SHP77 (cell line): Measurements from ENCODE around the gene PHLDB3.

Source experiments
- DNase-seq, 2 experiments: peaks; one replicate each; lab custom pipeline; 2025; lab: John Stamatoyannopoulos, UW

The PHLDB3 gene

DNA sequence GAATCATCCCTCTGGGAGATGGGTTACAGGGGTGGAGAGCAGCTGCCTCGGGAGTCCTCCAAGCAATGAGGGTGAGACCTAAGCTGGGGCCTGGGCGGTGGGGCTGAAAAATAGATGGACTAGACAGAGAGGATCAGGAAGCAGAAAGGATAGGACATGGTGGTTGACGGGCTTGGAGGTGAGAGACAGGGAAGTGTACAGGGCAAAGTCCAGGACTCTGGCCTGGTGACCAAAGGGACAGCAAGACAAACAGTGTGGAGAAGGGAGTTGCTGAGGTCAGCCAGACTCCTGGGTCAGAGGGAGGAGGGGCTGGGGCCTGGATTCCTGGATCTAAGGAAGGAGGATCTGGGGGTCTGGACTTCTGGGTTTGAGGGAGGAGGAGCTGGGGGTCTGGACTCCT, 5.5 kb downstream of the PHLDB3 start:
- DNase-seq = no peak

DNA sequence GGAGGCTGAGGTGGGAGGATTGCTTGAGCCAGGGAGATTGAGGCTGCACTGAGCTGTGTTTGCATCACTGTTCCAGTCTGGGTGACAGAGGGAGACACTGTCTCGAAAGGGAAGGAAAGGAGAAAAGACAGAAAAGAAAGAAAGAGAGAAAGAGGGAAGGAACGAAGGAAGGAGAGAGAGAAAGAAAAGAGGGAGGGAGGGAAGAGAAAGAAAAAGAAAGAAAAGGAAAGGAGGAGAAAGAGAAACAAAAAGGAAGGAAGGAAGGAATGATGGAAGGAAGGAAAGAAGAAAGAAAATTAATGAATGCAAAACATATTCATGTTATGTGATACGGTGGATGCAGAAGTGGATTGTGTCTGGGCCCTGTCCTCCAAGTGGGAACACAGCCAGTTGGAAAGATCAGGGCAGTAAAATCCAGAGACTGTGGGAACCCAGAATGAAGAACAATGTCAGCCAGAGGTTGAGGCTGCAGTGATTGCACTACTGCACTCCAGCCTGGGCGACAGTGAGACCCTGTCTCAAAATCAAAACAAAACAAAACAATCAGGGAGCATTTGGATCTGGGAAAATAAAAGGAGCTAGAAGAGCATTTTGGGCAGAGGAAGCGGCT, 6.2 kb downstream of the PHLDB3 start:
- no peak for DNase-seq

DNA sequence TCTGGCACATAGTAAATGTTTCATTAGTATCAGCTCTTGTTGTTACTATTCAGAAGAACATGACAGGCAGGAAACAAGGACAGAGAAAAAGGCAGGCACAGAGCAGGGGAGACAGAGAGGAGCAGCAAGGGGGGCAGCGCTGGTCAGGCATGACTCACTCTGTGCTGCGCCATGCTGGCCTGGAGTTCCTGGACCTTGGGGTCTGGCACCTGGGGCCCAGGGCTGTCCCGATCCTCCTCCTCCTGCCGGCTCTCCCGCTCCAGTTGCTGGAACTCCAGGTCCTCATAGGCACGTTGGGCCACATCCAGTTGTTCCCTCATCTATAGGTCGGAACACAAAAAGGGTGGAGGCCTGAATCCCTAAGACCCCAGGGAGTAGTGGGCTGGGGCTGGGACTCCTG, 7.6 kb downstream of the PHLDB3 start:
- DNase-seq = no peak

DNA sequence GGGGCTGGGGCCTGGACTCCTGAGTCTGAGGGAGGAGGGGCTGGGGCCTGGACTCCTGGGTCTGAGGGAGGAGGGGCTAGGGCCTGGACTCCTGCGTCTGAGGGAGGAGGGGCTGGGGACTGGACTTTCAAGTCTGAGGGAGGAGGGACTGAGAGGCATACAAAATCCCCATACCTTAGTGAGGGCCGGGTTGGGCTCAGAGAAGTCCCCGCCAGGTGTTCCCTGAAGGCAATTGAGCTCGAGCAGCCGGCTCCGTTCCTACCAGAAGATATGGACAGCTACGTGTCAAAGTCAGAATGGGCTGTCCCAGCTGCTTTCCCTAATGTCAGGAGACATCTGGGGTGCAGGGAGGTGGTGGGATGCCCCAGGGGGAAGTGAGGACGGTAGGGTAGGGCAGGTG, 9.5 kb downstream of the PHLDB3 start:
- DNase-seq = no peak

DNA sequence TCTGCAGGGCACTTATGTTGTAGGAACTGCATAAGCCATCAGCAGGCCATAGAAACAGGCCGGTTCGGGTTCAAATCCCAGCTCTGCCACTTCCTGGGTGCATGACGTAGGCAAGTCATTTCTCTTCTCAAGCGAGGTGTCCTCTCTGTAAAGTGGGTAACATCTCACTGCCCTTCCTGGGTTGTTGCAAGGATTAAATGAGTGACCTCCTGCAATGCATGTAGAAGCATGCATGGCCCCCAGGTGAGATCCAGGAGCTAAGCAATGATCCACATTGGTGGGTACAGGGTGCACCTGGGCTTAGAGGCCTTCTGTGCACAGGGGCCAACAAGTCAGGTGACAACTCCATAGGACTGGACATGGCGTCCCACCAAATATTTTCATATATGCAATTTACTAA, 13.8 kb downstream of the PHLDB3 start:
- no peak for DNase-seq

DNA sequence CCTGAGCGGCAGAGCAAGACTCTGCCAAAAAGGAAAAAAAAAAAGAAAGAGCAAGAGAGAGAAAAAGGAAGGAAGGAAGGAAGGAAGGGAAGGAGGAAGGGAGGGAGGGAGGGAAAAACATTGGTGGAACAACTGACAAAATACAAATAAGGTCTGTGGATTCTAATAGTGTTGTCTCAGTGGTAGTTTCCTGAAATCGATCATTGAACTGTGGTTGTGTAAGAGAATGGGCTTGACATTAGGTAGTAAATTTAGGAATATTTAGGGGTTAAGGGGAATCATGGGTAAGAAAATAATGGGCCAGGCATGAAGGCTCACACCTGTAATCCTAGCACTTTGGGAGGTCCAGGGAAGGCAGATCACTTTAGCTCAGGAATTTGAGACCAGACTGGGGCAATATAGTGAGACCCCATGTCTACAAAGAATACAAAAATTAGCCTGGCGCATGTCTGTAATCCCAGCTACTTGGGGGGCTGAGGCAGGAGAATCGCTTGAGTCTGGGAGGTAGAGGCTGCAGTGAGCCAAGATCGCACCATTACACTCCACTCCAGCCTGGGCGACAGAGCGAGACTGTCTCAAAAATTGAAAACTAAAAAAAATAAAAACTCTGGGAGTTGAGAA, 14.5 kb downstream of the PHLDB3 start:
- no peak for DNase-seq

DNA sequence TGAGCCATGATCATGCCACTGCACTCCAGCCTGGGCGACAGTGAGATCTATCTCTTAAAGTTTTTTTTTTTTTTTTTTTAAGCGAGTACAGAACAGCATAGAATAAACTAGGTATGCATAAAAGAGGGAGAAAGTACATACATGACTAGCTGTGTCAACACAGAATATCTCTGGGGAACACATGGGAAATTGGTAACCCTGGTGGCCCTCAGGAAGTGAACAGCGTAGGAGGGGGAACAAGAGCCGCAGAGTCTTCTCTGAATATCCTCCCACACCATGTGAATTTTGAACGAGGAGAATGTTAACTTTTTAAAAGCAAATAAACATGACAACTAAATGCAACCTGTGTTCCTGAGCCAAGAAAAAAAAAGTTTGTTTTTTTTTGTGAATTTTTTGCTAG, 15.2 kb downstream of the PHLDB3 start:
- DNase-seq = no peak

DNA sequence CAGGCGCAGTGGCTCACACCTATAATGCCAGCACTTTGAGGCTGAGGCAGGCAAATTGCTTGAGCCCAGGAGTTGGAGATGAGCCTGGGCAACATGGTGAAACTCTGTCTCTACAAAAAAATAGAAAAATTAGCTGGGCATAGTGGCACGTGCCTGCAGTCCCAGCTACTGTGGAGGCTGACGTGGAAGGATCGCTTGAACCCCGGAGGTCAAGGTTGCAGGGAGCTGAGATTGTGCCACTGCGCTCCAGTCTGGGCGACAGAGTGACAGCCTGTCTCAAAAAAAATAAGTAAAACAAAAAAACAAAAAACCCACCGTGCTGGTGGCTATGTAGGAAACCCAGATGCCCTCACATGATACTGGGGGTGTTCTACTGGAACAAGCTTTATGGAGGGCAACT, 16.4 kb downstream of the PHLDB3 start:
- DNase-seq = no peak

DNA sequence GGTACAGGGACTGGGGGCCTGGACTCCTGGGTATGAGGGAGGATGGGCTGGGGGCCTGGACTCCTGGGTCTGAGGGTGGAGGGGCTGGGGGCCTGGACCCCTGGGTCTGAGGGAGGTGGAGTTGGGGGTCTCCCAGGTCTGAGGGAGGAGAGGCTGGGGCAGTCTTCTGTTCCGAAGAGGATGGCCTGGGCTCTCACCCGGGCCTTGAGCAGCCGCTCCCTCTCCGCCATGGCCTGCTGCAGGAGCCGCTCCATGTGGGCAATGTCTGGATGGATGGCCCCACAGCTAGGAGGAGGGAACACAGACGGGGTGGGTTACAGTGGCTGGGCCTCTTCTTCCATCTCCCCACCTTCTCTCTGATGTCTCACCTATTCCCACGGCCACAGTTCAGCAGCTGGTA, 18.1 kb downstream of the PHLDB3 start:
- DNase-seq = no peak

DNA sequence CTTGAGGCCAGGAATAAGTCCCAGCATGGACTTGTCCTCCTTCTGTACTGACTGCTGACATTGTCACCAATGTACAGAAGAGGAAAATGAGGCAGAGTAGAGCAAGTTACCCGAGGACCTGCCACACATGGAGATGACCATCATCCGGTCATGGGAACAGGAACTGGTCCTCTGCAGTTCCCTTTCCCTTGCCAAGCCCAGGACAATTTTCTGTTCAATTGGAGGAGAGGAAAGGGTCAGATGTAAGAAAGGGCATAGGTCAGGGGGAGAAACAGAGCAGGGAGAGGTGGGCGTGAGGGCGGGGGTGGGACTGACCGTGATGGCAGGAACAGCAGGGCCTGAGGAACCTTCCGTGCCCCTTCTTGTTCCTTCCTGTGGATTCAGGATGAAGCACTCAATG, 18.6 kb downstream of the PHLDB3 start:
- DNase-seq = no peak

DNA sequence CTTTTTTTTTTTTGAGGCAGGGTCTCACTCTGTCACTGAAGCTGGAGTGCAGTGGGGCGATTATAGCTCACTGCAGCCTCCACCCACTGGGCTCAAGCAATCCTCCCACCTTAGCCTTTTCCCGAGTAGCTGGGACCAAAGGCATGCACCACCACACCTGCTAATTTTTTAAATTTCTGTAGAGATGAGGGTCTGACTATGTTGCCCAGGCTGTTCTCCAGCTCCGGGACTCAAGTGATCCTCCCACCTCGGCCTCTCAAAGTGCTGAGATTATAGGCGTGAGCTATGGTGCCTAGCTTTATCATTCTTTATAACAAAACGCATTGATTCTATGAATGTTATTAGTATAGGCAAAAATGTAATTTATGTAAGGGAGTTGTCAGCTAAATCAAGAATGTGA, 21.3 kb downstream of the PHLDB3 start:
- DNase-seq = no peak

DNA sequence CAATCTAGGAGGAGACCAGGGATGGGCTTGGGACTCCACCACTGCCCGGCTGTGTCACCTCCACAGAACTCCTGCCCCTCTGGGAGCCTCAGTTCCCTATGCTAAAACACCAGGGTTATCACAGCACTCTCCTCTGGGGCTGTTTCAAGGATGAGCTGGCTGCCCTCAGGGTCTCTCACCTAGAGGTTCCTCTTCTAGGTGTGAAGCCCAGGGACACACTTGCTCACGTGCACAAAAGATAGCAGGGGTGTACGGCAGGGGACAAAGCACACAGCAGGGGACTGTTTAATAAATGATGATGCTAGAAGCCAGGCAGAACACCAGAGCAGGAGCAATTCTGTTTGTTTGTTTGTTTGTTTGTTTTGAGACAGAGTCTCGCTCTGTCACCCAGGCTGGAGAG, 22.4 kb downstream of the PHLDB3 start:
- no peak for DNase-seq

DNA sequence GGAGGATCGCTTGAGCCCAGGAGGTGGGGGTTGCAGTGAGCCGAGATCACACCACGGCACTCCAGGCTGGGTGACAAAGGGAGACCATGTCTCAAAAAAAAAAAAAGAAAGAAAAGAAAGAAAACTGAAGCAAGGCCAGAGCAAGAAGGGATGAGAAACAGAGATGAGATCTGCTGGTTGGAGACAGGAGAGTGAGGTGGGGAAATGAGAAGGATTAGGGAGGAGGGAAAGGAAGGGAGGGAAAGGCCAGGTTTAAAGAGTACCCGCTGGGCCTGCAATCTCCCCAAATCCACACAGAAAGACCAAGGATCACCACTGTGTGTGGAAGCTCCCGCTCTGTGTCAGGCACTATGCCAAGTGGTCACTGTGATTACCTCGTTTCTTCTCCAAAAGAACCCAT, 22.8 kb downstream of the PHLDB3 start:
- DNase-seq = no peak

DNA sequence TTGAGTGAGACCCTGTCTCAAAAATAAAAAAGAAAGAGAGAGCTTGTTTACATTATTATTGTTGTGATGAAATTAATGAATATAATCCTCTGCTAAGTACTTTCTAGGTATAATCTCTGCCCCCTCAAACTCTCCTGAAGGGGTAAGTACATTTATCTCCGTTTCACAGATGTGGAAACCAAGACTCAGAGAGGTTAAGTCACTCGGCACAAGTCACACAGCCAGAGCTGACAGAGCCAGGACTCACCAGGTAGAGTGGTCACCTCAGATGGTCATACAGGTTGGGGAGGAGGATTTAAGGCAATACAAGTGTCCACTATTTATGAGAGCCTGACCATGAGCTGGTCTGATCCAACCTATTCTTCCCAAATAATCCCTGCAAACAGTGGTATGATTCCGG, 24.0 kb downstream of the PHLDB3 start:
- DNase-seq = no peak

DNA sequence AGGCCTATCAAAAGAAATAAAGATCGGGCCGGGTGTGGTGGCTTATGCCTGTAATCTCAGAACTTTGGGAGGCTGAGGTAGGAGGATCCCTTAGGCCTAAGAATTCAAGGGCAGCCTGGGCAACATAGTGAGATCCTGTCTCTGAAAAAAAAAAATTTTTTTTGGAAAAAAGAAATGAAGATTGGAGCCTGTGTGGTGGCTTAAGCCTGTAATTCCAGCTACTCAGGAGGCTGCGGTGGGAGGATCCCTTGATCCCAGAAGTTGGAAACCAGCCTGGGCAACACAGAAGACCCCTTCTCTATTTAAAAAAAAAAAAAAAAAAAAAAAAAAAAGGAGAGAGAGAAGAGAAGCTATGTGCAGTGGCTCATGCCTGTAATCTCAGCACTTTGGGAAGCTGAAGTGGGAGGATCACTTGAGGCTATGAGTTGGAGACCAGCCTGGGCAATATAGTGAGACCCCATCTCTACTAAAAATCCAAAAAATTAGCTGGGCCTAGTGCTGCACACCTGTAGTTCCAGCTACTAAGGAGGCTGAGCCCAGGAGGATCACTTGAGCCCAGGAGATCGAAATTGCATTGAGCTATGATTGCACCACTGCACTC, 24.5 kb downstream of the PHLDB3 start:
- no peak for DNase-seq

DNA sequence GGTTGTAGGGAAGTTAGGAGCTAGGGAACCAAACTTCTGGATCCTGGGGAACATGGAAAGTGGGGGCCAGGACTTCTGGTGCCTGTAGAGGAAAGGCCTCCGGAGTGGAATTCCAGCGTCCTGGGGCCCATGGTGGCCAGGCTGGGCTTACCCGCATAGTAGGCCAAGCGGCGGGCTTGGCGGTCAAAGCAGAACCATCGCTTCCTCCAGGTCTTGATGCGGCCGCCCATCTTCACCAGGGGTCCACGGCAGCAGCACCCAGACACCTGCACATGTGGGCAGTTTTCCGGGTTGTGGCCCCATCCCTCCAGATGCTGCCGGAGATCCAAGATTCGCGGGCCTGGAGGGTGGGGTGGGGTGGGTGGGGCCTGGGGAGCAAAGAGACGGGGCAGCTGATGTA, 25.3 kb downstream of the PHLDB3 start:
- no peak for DNase-seq

DNA sequence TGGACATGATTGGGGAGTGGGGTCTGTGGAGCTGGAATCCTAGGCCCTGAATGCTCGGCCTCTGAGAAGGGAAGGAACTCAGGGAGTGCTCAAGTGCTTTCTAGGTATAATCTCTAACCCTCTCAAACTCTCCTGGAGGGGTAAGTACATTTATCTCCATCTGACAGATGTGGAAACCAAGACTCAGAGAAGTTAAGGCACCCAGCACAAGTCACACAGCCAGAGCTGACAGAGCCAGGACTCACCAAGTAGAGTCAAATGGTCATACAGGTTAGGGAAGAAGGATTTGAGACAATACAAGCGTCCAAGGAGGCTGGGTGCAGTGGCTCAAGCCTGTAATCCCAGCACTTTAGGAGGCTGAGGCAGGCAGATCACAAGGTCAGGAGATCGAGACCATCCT, 26.2 kb downstream of the PHLDB3 start:
- DNase-seq = no peak

DNA sequence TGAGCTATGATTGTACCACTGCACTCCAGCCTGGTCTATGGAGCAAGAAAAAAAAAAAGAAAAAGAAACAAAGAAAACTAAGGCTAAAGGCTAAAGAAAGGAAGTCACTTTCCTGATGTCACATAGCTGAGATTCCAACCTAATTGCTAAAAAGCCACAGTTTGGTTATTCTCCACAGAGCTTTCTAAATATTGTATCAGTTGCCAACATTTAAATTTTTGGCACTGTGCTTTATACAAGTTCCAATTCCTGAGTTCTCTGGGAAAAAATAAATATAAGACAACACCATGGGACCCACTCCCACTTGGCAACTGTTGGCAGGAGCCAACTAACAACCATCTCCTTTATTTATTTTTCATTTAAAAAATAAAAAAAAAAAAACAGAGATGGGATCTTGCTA, 27.9 kb downstream of the PHLDB3 start:
- DNase-seq = no peak

DNA sequence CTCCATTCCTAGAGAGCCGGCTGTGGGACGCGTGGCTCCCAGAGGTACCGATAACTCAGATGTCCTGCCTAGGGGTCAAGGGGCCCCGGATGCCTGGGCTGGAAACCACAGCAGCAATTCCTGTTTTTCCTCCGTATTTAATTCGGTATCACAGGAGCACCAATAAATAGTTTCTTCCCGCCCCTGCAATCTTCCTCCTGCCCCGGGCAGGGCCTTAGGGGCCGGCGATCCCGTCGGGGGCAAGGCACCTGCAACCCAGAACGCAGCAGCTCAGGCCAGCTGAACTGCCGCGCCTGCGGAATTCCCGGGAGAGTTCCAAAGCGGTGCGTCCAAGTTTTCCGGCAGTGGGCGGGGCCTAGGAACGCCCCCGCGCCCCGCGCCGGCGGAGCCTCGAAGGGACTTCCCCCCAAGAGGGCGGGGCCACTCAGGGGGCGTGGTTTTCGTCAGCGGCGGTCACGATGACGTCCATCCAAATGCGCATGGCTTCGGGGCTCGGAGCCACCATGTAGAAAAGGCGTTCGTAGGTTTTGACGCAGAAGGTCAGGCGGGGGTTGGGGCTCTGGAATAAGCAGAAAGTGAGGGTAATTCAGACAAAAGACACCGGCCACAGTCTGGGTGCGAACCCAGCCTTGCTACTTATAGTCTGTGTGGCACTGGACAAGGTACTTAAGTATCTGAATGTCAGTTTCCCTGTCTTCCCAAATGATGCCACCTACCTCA, 29.4 kb downstream of the PHLDB3 start:
- DNase-seq = no peak

DNA sequence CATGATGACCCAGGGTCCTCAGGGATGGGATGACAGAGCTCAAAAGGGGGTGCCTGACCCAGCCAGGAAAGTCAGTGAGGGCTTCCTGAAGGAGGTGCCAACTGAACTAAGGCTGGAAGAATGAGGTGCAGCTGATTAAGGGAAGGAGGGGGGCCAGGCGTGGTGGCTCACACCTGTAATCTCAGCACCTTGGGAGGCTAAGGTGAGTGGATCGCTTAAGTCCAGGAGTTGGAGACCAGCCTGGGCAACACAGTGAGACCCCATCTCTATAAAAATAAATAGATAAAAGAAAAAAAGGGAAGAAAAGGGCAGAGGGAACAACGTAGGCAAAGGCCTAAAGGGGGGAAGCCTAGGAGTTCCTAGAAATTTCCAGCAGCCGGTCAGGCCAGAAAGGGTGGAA, 30.1 kb downstream of the PHLDB3 start:
- no peak for DNase-seq

DNA sequence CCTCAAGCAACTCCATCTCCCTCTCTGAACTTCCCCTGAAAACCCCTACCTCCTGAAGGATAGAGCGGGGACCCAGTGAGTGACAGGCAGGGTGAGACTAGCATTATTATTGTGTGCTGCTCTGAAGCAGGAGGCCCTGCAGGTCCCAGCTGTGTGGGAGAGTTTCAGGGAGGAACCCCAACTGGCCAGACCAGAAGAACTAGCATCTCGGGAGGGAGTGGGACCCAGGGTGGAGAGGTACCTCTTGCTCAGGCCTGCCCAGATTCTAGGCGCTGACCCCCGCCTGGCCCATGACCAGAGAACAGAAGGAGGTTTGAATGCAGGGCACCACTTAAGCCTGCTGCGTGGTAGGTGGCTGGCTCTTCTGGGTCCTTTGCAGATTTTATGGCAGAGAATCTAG, 33.5 kb downstream of the PHLDB3 start:
- DNase-seq = no peak

DNA sequence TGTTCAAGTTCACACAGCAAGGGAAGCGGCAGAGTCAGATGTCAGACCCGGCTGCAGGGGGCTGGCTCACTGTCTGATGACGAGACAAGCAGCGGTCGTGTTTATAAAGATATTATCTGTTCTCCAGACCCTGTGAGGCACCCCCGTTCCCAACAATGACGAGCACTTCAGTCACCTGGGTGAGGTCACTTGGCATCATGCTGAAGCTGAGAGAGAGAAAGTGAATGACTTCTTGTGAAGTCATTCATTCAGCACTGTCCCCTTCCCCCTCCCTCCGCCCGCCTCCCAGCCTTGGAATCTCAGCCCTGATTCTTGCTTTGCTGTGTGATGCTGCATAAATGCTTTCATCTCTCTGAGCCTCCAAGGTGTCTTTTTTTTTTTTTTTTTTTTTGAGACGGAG, 34.3 kb downstream of the PHLDB3 start:
- no peak for DNase-seq

DNA sequence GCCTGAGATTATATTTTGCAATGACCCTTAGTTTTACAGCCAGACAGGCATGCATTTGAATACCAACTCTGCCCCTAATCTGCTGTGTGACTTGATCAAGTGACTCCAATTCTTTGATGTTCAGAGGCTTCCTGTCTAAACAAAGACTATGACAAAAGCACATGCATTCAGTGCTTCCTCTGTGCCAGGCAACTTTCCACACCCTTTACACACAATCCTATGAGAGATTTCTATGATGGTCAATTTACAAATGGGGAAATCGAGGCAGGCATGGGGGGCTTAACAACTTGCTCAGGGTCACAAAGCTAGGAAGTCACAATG, 35.4 kb downstream of the PHLDB3 start:
- no peak for DNase-seq
